Measurements from ENCODE around the gene DNAH8.

Gene DNAH8

DNA sequence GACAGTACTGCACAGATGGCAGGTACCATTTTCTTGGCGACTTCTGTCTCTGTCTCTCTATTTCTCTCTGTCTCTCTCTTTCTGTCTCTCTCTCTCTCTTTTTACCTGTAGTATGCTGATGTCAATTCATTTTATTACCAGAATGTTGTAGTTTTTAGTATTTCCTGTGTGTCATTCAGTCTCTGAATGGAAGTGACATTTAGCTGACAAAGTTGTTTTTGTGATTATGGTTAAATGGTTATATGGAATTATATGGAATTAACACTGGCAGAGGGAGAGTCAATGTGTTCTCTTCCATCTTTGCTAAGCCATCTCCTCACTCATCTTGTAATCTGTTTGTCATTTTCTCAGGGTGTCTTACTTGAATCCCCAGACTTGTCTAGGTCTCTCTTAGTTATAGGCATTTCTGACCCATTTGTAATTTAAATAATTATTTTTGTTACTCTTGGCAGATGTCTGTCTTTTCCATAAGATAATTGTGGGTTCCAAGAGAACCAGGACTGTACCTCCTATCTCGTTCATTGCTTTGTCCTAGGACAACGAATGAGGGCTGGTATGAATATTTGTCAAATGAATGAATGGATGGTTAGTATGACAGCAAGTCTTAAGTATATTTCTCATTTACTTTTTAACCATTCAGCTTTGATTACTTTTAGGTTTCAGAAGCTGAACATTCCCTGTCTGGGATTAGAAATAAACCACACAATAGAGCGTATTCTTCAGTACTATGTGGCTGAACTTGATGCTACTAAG lies 64.4 kb downstream of the DNAH8 start:
- TF ChIP-seq, protein P1, sequence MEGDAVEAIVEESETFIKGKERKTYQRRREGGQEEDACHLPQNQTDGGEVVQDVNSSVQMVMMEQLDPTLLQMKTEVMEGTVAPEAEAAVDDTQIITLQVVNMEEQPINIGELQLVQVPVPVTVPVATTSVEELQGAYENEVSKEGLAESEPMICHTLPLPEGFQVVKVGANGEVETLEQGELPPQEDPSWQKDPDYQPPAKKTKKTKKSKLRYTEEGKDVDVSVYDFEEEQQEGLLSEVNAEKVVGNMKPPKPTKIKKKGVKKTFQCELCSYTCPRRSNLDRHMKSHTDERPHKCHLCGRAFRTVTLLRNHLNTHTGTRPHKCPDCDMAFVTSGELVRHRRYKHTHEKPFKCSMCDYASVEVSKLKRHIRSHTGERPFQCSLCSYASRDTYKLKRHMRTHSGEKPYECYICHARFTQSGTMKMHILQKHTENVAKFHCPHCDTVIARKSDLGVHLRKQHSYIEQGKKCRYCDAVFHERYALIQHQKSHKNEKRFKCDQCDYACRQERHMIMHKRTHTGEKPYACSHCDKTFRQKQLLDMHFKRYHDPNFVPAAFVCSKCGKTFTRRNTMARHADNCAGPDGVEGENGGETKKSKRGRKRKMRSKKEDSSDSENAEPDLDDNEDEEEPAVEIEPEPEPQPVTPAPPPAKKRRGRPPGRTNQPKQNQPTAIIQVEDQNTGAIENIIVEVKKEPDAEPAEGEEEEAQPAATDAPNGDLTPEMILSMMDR (IDR thresholded peaks at IDR 0.05; ENCODE audit: low read length, missing control alignments): no peak
- no peak for DNase-seq (ENCODE audit: low read depth)
- no peak overlapping the region for H3K4me3 ChIP-seq (replicated peaks; ENCODE audit: low read depth, low read length)

DNA sequence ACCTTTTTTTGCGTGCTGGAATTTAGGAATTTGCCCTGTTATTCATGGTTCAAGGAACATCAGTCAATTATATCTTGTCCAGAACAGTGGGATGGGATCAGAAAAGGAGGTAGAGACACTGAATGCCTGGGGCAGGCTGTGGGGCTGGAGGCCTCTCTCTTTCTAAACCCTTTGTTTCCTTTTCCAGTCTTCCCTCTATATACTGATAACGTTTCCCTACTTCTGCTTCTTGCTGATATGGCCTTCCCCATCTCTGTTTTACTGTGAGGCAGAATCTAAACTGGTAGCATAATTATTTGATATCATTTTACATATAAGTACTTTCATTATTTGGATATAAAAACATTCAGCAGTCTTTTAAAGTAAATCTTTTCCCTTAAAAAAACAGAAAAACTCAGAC lies 67.5 kb downstream of the DNAH8 start:
- no peak overlapping the region for H3K4me3 ChIP-seq (replicated peaks; ENCODE audit: low read depth, low read length)
- no peak for DNase-seq (ENCODE audit: low read depth)
- TF ChIP-seq, protein P1 (IDR thresholded peaks at IDR 0.05; ENCODE audit: low read length, missing control alignments): no peak

DNA sequence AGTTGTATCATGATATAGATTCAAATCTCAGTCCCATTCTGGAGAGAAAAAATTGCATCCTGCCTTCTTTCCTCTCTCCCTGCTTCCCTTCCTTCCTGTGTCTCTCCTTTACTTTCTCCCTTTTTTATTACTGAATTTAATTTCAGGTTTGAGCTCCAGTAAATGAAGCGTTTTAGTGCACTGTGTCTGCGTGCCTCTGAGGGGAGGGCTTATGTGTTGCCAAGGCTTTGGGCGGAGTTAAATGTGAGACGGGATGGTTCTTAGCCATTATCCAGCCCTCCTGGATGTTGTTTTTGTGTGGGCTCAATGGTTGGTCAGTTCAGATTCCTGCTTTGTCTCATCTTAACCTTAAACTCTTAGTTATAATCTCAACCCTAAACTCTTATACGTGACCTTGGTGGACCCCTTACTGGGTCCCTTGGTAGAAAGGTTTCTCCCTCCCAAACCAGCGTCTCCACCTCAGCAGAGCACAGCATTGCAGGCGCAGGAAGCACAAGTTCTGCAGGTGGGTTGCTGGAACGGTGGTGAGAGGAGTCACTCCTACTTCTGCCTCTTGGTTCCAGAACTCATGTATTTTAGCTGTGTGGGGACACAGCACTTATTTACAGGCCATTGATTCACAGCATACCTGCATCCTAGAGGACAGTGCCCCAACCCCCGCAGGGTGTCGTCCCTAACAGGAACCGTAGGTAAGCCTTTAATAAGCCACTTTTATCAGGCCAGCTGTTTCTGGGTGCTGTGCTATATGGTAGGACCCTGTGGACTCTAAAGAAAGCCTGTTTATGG lies 68.5 kb downstream of the DNAH8 start:
- no peak for DNase-seq (ENCODE audit: low read depth)
- H3K4me3 ChIP-seq (replicated peaks; ENCODE audit: low read depth, low read length): no peak overlapping the region
- TF ChIP-seq, protein P1 (IDR thresholded peaks at IDR 0.05; ENCODE audit: low read length, missing control alignments): no peak

DNA sequence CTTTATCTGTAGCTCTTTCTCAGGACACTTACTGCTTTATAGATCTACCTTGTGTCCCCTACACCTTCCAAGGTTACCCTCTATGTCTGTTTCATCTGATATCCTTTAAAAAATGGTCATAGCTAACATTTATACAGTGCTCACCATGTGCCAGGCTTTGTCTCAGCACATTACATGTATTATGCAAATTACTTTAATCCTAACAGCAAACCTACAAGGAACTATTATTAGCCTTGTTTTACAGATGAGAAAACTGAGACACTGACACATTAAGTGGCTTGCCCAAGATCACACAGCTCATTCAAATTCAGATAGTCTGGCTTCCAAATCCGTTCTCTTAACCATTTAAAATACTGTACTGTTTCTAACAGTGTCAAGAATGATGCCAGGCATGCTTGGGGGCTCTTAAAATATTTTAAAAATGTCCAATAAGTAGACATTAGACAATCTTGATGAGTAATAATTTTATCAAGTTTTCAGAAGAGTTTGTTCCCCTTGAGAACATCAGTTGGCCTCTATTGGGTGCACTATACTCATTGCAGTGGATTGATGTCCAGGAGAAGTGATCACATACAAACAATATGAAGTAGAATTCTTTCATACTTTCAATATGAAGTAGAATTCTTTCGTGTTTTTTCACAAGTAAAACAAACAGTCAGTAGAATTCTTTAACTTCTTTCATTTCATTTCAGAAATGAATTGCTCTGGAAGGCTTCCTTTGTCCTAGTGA lies 69.6 kb downstream of the DNAH8 start:
- TF ChIP-seq, protein P1 (IDR thresholded peaks at IDR 0.05; ENCODE audit: low read length, missing control alignments): no peak
- DNase-seq (ENCODE audit: low read depth): no peak
- H3K4me3 ChIP-seq (replicated peaks; ENCODE audit: low read depth, low read length): no peak overlapping the region

DNA sequence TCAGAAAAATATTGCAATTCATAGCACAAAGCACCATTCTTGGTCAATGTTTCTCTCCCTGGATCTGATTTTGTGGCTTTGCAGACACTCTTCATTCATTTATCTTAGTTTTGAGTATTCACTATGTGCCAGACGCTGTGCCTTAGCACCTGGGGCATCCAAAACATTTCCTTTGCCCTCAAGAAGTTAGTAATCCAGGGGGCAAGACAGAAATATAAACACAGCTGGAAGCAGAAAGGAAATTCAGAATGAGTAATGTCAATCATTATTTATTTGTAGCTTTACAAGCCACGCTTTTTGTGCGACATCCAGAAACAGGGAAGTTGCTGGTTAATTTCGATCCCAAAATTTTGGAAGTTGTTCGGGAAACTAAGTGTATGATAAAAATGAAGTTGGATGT lies 71.4 kb downstream of the DNAH8 start:
- DNase-seq (ENCODE audit: low read depth): no peak
- no peak overlapping the region for H3K4me3 ChIP-seq (replicated peaks; ENCODE audit: low read depth, low read length)
- TF ChIP-seq, protein P1 (IDR thresholded peaks at IDR 0.05; ENCODE audit: low read length, missing control alignments): no peak

DNA sequence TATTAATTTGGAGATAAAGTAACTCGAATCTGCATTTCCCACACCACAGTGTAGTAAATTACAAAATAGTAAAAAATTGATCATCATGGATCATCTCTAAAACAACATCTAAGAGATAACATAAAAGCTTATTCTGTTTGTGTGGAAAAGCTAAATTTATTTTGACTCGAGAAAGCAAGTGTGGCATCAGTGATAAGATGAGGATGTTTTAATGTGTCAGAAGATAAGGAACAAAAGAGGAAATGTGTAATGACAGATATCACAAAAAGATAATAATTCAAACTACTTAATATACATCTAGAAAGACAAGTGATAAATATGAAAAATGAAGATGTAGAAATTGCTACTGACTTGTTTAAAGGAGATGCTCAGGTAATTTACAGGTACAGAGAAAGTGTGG lies 74.1 kb downstream of the DNAH8 start:
- DNase-seq (ENCODE audit: low read depth): no peak
- H3K4me3 ChIP-seq (replicated peaks; ENCODE audit: low read depth, low read length): no peak overlapping the region

More for the DNA sequence above, 74.1 kb downstream of the DNAH8 start:
- TF ChIP-seq, protein P1 (IDR thresholded peaks at IDR 0.05; ENCODE audit: low read length, missing control alignments): no peak
